ENCODE data around the gene SCP2.

SCP2 gene

DNA sequence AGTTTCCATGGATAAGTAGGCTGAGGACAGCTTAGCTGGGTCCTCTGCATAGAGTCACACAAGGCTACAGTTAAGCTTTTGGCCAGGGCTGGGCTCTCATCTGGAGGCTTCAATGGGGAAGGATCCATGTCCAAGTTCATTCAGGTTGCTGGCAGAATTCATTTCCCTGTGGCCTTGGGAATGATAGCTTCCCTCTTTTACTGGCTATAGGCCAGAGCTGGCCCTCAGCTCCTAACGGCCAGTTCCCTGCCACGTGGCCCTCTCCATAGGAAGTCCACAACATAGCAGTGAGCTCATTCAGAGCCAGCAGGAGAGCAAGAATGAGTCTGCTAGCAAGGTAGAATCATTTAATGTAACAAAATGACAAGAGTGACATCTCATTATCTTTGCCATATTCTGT, 119.9 kb downstream of the SCP2 start:
- no peak for DNase-seq

DNA sequence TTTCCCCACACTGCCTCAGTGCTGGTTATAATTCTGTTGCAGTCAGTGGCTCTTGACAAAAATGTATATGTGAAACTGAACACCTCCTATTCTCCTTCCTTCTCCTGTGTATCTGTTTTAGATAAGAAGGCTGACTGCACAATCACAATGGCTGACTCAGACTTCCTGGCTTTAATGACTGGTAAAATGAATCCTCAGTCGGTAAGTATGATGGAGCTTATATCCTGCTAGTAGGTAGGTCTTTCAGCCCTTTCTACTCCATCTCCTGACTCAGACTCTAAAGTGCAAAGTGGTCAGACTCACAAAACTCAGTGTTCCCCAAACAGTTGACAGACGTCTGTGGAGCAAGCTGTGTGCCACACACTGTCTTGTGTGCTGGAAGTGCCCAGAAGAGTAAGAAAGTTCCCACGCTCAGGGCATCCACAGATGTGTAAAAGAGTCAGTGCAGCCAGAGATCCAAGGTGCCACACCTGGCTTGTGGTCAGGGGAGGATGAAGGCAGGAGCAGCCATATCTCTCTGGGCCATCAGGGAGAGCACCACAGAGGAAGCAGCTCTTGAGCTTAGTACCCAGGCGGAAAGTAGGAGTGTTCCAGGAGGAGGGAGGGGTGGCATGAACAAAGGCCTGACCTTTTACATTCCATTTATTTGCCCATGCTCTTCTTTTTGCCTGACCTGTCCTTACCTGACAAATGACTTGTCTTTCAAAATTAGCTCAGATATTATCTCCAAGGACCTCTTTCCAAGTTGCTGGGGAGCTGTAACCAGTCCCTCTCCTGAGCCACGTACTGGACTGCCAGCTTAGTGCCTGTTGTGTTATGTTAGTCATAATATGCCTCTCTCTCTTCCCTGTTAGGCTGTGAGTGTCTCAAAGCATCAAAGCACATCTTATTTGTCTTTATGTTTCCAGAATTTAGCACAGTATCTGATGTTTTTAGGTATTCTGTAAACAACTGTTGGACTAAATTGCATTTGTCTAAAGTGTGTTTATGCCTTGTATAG, 121.0 kb downstream of the SCP2 start:
- DNase-seq, result peak; percentile 36

DNA sequence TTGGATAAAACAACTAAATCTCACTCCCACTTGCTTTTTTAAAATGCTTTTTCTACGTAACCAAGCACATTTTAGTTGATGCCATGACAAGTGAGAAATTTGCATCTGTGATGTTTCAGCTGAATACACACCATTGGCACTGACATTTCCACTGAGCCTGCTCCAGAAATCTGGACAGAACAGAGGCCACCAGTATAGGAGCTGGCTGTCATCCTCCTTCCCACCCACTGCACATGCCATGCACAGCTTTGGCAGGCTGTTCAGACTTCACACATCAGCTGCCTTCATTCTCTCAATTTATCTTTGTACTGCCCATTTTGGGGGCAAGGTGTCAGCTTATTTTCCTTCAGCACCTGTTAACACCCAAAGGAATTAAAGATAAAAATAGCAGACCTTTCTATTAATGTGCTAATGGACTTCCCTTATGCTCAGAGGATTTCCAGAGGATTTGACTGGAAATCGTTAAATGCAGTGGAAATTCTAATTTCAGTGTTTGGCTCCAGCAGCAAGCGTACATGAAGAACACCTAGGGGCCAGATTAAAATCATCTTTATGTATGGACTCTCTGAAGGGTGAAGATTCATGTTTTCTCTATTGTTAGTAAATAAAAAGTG, 122.0 kb downstream of the SCP2 start:
- no peak for DNase-seq

DNA sequence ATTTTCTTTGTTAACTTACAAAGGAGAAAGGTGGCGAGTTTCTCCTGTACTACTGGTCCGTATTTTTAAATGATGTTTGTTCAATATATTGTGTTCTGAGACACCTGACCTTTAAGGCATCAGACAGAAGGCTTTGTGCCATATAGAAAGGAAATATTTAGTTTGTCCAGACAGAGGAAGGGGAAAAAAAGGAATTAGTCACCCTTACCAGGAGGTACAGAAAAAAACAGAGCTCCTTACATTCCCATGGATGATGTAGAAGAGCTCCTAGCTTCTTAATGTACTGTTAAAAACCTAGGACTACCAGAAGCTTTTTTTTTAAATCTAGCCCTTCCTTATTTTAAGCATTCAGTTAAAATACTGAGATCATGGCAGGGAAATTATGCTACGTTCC, 122.5 kb downstream of the SCP2 start:
- DNase-seq, result no peak

DNA sequence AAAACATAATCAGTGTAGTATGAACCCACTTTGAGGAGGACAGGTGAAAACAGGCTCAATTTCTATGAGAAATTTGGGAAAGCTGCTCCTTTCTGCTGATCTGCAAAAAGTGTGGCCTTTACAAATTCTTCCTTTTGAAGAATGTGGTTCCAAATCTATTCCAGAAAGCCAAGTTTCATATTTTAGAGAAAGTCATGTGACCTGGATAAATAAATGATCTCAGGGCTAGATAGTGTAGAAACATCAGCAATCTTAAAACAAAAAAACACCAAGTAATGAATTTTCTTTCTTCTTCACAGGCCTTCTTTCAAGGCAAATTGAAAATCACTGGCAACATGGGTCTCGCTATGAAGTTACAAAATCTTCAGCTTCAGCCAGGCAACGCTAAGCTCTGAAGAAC, 123.2 kb downstream of the SCP2 start:
- no peak for DNase-seq

DNA sequence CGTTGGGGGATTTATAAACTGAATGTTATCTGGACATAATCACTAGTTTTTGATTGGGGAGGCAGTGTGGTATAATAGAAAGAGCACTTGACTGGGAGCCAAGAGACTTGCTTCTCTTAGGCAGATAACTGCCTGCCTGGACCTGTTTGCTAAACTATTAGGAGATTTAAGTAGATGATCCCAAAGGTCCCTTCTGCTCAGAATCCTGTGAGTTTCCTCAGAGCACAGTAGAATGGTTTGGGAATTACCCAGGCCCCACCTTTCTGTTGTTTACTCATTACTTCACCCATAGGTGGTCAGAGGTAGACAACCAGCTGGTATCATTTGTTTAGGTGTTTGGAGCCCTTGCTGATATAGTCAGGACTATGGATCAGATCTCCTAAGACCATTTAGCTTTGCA, 124.6 kb downstream of the SCP2 start:
- no peak for DNase-seq

DNA sequence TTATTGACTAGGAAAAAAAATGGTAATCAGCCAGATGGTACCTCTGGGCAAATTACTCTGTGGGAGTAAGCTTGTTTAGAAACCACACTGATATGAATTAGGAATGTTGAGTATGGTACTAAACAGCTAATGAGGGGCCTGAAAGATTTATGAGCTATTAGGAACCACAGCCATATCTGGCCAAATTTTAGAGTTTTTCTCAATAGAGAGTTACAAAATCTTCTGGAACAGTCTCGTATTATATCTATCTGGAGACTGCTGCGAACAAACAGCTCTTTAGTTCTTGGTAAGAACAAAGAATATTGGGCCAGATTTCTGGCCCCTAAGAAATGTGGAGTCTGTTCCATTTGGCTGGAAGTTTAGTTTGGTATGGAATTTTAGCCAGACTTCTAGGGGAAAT, 130.1 kb downstream of the SCP2 start:
- no peak for DNase-seq

DNA sequence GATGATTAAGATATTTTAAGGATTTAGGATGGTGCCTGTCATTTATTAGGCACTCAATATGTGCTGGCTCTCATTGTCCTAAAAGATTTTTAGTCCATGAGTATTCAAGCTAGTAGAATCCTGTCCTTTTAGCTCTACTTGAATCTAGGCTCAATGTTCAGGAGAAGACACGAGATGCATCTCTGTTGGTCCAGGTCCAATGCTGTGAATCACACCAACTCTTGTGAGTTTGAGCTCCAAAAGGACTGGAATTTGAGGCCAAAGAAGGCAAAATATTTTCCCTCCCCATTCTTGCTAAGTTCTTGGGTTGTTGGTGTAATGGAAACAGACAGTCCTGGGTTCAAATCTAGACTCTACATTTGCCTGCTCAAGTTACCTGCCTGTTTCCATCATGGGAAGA, 133.5 kb downstream of the SCP2 start:
- no peak for DNase-seq

DNA sequence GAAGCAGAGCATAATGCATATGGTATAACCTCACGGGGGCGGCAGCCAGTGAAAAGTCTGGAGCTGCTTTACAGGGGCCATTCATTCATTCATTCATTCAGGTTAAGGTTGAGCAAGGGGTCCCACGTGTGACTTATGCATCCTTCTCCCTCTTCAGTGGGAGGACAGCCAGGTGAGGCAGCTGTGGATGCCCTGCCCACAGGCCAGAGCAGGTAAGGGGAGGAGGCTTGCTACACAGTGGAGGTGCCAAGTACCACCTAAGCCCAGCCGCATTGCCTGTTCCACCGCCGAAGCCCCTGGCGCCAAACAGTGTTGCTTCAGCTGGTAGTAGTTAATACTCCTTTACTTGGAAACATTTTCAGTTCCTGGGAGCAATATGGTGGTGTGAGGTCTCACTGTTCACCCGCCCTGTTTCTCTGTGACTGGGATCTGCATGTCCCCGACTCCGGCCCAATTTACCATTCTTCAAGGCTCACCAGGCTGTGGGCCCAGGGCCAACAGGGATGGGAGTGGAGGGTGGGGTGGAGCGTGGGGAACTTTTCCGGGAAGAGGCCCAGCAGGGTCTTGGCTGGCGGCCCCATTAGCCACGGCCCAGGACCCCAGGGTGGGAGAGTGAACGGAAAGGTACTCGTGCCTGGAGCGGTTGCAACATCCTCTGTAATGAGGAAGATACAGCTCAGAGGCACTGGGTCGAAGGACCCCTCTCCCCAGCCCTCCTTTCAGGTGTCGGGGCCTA, 134.2 kb downstream of the SCP2 start:
- DNase-seq, result no peak

DNA sequence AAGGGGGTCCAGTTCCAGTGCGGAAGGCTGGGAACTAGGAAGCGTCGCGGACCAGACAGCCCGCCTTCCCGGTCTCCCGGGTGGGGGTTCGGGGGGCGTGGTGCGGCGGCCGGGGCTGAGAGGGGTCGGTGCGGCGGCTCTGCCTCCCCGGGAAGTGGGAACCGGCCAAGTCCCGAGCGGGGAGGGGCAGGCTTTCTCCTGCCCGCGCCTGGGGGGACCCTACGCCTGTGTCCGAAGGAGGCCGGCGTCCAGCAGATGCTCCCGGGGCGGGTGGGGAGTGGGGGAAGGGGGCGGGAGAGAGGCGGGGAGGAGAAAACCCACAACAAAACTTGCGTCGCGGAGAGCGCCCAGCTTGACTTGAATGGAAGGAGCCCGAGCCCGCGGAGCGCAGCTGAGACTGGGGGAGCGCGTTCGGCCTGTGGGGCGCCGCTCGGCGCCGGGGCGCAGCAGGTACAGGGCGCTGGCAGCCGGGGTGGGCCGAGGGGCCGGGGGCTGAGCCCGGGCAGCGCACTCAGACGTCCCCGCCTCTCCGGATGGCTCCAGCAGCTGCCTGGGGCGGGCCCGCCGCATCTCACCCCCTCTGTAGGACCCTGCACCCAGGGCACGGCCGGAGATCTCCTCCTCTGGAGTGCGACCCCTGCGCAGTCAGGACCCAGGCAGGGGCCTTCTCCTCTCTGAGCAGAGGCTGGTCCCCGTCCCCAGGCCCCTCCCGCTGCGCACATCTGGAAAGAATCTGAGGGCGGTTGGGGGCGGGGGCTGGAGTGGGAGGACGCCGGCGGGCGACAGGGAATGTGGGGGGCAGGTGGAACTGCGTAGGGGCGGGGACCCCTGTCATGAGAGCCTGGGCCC, 135.0 kb downstream of the SCP2 start, which contains the start of gene PODN:
TSS of gene PODN (plus strand) at position 355 of the 849 bp plus-strand sequence. CDS start 7,643 bp downstream, outside the sequence.
- no peak for DNase-seq

DNA sequence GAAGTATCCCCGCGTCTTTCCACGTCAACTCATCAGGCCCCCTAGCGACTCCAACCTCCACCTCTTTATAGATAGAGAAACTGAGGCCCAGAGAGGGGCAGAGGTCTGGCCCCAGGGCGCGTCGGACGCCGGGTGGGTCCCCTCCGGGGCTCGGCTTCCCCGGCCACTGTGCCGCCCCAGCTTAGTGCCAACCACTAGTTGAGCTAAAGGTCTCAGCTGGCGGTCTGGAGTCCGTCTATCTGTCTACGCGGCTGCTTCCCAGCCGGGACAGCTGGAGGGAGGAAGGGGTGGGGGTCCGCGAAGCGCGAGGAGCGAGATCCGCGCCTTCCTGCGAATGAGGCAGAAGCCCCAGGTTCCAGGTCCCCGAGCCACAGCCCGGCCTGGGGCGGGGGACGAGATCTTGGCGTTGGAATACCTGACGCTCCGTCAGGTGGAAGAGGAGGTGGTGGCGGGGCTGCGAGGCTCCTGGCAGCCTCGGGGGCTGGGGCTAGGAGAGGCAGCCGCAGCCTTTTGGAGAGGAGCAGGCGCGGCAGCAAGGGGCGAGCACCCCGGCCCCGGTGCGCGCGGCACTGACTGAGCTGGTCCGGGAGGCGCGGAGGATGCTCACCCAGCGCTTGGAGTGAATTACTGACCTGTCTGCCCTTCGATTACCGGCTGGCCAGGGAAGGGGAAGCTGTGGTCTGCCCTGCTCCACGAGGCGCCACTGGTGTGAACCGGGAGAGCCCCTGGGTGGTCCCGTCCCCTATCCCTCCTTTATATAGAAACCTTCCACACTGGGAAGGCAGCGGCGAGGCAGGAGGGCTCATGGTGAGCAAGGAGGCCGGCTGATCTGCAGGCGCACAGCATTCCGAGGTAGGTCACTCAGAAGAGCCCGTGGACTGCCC, 135.9 kb downstream of the SCP2 start:
- no peak for DNase-seq

DNA sequence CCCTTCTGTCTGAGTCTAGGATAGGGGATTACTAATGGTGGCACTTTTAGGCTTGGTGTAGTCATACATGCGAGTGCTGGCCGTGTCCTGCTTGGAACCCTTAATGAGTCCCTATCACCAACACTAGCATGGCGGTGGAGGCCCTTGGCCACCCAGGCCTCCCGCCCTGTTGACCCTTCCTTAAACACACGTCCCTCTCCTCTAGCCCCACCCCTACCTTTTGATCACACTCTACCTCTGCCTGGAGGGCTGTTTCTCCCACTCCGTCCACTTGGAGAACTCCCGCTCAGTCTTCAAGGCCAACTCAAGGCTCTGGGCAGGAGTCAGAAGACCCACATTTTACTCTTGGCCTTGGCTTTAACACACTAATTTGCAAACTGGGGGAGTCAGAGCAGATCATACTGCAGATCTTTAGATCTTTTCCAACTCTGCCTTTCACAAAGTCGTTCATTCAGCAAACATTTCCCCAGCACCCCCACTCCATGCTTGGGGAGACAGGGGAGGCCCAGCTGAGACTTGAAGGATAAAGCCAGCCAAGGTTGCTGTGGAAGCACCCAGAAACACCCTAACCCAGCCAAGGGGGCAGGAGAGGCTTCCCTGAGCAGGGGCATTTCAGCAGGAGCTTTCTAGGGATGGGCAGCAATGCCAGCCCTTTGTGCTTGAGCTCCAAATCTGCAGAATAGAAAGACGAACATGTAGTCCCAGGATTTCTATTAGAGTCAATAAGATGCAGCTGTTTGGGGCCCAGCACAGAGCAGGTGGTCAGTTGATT, 136.9 kb downstream of the SCP2 start:
- DNase-seq, result no peak

DNA sequence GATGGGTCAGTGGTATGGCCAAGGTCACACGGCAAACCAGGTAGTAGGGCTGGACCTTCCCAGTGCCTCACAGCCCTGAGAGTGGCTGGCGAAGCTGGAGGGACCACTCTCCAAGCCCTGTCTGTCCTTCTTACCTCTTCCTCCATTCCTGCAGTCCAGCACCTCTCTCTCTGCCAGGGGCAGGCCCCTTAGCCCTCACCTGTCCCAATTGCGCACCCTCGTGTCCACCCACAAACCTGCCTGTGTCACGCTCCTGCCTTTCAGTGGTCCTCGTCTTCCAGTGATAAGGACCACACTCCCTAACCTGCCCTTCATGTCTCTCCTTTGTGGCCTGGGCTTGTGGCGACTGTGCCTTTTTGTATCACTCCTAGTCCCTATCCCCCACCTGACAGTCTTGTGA, 138.3 kb downstream of the SCP2 start:
- DNase-seq, result no peak

DNA sequence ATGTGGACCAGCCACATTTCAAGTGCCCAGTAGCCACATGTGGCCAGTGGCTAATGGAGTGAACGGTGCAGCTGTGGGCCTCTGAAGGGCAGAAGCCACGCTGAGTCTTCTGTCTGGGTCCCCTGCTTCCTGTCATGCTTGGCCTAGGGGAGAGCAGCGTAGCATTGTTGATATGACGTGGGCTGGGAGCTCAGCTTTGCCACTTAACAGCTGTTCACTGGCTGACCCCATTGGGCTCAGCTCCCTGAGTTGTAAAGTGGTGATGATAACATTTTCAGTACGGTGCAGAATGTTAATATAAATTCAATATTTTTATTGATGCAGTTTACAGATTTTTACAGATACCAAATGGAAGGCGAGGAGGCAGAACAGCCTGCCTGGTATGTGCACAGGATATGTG, 139.4 kb downstream of the SCP2 start:
- no peak for DNase-seq

DNA sequence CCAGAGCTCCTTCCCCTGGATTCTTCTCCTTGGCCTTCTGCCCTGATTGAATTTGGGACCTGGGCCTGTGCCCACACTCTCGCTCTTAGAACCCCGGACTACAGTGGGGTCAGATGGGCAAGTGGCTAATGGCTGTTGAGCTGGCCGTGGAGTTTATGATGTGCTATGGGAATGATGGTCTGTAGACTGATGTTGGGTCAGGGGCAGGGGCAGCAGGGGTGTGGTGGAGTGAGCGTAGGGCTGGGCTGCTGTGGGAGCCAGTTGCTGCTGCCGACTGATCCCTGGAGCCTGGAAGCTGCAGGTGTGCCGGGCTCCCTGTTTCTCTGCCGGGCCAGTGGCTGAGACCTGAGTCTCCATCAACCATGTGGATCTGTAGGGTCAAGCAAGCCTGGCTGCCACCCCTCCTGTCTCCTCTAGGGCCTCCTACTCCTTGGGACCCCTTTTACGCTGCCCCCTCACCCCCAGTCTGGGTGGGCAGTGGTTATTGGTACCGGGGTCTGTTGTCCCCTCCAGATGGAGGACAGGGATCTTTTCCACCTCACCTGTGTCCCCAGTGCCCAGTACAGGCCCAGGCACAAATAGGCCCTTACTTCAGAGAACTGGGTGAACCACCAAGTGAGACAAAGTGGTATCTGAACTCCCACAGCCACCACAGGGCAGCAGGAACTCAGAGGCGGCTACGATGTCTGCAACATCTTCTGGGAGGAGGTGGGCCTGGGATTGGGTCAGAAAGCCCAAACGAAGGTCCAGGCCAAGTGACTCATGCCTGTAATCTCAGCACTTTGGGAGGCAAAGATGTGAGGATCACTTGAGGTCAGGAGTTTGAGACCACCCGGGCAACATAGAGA, 140.0 kb downstream of the SCP2 start:
- no peak for DNase-seq

DNA sequence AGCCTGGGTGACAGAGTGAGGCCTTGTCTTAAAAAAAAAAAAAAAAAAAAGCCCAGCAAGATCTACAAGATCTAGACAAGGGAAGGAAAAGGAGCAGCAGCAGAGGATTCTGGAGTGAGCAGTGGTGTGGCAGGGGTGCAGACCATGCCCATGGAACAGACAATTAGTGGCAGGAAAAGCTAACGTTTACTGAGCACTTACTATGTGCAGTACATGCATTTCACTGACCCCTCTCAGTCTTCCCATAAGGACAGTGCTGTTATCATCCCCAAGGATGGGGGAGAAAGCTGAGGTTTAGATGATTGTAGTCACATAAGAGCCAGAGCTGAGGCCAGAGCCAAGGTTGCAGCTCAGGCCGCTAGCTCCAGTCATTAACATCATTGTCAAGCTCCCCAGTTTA, 140.8 kb downstream of the SCP2 start:
- no peak for DNase-seq

DNA sequence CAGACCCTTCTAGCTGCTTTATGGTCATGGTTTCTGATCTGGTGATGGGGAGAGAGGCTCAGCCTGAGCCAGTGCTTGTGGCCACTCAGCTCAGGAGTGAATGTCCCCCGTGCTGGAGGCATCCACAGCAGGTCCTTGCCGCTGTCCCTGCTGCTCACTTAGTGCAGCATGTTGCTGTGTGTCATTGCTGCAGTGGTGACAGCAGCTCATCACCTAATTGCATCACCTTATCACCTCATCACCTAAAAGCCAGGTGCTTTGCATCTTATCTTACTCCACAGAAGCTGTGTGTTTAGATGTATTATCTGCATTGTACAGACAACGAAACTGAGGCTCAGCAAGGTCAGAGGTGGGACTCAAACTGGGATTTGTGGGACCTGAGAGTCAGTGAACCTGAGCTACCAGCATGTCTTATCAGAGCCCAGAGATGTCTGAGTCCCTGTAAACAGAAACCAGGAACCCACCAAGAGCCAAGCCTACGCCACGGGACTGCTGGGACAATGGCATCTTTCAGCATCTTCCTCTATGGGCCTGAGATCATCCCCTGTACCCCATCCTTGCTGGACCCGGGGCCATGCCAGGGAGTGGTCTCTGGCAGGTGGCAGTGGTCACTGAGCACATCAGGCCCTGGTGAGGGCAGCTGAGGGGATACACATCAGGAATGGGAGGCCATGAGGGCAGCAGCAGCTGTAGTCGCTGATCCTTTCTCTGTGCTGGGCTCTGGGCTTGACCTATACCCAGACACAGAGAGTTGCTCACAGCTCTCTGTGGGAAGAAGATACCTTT, 141.4 kb downstream of the SCP2 start:
- no peak for DNase-seq

DNA sequence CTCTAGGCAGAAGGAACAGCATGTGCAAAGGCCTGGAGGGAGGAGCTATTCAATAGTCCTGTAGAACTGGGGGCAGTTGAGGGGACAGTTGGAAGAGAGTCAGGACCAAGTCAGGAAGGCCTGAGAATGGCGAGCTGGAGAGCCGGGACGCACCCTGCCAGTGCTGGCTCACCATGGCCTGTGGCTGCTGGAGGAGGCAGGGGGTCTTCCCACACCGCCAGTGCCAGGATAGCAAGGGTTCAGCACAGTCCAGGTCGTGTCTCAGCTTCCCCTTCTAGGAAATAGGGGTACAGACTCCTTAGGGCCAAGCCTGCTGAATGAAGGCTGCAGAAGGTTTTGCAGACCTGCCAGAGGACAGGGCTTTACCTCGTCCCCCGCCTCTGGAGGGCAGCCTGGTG, 142.2 kb downstream of the SCP2 start:
- no peak for DNase-seq

Measured in NCI-H510A treated with DMSO at 0.1 percent for 48 hours (cell line).